Ecto neural progenitor cell (in vitro differentiated cells): ENCODE measurements around the gene SPIRE2.
"Not testable (repeated sequence)": the region's sequence is repeated elsewhere in the genome, so short reads cannot be mapped to it uniquely, and the experiment has no call there.

ENCODE experiments used
- DNase-seq: peaks from one replicate; pipeline ENCODE4 v3.0.0-alpha.2; 2018; ENCODE audit warnings: low spot score

The SPIRE2 gene

DNA sequence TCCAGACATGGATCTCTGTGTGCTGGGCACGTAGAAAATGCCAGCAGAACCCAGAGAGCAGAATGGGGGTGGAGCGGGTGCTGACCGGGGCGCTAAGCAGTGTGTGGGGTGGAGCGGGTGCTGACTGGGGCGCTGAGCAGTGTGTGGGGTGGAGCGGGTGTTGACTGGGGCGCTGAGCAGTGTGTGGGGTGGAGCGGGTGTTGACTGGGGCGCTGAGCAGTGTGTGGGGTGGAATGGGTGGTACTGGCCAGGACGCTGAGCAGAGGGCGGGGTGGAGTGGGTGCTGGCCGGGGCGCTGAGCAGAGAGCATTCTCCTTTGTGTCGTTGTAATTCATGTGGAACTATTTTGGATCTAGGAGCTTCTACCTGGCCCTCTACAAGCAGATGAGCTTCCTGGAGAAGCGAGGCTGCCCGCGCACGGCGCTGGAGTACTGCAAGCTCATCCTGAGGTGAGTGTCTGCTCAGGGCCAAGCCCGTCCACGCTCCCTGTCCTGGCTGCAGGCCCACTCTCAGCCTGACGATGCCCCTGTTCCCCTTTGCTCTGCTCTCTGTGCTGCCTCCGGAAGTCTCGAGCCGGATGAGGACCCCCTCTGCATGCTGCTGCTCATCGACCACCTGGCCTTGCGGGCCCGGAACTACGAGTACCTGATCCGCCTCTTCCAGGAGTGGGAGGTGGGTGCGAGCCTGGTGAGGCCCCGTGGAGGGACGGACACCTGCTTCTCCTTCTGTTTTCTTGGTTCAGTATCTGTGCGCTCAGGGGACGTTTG, 70.1 kb downstream of the SPIRE2 start:
- DNase-seq: no peak

DNA sequence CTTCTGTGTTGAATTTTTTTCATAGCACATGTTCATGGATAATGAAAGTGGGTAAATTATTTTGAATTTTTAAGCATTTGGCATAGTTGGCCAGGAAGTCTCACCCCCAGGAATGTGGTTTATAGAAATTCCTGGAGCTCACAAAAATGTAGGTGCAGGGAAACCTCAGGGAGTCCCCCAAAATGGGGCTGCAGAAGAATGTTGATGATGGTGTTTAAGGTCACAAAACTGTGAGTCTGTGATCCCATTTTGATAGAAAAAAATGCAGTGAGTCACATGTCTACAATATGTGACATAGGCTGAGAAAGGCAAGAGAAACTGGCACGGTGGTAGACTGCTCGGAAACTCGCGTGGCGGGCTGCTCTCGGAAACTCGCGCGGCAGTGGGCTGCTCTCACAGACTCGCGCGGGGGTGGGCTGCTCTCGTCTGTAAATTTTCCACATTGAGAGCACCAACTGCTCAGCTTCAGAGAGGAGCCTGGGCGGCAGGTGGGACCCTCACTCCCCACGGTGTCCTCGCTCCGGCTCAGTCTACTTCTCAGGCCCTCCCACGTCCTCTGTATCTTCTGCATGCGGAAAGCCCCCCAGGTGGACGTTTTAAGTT, 71.7 kb downstream of the SPIRE2 start:
- DNase-seq: no peak

DNA sequence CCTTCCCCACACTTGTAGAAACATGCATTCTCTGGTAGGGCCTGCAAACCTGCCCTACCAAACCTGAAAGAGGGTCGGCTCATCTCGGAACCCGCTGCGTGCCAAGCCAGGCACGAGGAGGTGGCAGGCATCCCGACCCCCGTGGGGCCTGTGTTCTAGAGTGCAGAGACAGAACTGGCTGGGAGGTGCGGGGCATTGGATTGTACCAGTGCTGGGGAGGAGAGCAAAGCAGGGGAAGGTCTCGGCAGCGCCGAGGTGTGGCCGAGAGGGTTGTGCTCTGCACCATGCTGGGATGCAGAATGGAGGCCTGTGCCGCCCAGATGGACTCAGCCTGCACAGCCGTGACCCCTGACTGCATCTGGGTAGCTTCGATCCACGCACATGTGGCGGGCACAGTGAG, 72.6 kb downstream of the SPIRE2 start:
- no peak for DNase-seq

DNA sequence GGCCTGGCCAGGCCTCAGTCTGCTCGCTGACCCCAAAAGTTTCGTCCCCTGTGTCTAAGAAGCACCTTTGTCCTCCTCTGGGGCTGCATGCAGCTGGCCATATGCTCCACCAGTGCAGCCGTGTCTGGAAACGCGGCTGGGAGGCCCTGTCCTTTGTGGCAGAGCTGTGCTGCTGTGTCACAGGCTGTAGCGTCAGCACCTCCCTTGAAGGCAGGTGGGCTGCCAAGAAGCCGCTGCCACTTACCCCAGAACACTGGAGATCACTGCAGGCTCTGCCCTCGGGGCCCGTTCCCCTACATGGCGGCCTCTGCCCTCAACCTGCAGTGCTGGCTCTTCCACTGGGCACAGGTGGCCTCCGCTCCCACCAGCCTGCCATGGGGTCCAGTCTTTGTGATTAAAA, 74.7 kb downstream of the SPIRE2 start:
- no peak for DNase-seq

DNA sequence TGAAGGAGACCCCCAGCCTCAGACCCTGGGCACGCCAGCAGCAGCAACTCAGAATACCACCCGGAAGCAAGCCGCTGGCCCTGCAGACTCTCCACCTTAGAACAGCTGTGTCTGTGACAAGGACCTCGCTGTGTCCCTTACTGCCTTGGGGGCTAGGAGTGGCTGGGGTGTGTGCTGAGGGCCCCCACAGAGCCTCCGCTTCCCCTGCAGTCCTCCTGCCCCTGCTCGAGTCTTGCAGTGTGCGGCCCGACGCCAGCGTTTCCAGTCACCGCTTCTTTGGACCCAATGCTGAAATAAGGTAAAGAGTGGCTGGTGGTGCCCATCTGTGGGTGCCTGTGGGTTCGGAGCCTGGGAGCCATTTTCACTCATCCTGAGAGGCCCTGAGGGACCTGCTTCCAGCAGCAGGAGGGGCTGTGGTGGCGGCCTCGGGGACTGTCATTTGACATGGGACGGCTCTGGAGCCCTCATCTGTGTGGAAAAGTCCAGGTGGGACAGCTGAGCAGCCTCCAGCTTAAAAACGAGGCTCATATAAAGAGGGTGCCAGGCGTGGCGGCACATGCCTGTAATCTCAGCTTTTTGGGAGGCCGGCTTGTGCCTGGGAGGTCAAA, 75.7 kb downstream of the SPIRE2 start:
- no peak for DNase-seq

DNA sequence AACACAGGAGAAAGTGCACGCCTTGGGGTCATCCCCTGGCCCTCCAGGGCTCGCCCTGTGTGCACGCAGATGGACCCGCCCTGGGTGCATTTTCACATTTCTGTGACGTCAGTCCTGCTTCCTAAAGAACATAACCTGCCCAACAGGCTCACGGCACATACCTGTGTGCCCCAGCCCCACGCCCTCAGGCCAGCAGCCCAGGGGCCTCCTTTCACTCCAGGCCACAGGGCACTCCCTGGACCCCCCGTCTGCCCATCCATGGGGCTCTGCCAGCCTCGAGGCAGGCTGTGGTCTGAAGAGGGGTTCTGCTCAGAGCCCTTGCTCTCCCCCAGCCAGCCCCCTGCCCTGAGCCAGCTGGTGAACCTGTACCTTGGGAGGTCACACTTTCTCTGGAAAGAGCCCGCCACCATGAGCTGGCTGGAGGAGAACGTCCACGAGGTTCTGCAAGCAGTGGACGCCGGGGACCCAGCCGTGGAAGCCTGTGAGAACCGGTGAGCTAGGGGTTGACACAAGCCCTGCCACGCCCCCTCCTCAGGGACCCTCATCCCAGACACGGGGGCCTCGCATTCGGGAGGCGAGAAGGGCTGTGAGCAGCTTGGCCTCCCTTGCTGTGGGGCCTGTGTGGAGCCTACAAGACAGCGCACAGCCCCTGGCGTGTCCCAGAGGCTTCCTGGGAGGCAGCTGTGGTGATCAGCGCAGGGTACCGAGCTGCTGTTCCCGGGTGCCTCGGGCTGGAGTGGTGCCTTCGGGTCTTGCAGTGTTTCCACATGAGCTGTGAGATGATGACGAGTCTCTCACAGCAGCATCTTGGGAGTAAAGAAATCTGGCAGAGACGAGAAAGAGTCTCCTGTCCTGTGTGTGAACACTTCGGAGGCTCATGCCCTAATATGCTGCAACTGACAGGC, 76.6 kb downstream of the SPIRE2 start:
- no peak for DNase-seq

DNA sequence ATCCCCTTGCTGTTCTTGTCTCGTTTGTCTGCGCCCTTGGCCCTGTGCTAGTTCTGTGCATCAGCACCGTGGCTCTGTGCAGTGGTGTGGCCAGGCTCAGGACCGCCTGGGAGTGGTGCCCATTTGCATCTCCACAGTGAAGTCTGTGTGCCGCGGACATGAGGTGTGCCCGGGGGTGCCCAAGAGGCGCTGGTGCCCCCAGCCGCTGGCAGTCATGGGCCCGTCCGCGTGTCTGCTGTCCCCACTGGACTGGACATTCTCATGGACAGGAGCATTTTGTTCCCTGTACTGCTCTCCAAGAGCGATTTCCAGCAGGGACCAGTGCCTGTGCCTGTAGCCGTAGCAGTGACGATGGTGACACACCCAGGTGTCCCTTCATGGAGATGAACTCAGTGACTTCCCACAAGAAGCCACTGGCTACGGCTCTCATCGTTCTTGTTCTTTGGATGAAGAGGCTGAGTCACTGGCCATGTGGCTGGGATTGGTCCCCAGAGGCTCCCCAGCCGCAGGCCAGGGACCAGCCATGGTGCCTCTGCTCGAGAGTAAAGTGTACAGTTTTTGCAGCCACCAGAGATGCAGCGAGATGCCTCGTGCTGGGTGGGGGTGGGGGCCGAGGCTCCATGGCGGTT, 77.3 kb downstream of the SPIRE2 start:
- no peak for DNase-seq

DNA sequence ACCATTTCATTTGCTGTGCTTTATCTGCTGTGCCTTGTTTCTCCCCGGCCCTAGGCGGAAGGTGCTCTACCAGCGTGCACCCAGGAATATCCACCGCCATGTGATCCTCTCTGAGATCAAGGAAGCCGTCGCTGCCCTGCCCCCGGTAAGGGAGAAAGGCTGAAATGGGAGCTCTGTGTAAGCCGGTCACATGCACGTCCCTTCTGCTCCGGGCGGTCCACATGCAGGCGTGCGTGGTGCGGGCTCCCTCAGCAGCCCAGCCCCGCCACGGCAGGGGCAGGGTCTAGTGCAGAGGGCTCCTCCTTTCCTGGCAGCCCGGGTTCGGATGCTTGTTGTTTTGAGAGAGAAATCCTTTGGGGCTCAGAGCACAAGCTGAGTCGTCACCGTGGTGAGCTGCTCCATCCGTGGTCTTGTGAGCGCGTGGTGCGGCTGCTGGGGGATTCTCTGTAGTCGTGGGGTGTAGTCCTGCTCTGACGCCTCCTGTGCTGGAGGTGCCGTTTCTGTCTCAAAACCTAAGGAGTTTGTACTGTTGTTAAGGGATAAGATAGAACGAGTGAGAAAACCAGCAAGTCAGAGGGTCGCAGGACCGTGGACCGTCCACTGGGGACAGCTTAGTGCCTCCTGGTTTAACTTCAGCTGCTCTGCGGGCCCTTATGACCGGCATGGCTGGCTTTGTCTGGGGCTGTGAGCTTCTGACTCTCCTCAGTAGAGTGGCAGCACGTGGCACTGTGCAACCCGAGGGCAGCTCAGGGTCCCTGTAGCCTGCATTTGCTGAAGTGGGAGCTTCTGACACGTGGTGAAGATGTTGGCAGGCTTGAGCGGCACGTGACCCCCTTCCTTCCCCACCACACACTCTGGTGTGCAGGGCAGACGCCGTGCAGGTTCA, 78.1 kb downstream of the SPIRE2 start:
- DNase-seq: no peak

DNA sequence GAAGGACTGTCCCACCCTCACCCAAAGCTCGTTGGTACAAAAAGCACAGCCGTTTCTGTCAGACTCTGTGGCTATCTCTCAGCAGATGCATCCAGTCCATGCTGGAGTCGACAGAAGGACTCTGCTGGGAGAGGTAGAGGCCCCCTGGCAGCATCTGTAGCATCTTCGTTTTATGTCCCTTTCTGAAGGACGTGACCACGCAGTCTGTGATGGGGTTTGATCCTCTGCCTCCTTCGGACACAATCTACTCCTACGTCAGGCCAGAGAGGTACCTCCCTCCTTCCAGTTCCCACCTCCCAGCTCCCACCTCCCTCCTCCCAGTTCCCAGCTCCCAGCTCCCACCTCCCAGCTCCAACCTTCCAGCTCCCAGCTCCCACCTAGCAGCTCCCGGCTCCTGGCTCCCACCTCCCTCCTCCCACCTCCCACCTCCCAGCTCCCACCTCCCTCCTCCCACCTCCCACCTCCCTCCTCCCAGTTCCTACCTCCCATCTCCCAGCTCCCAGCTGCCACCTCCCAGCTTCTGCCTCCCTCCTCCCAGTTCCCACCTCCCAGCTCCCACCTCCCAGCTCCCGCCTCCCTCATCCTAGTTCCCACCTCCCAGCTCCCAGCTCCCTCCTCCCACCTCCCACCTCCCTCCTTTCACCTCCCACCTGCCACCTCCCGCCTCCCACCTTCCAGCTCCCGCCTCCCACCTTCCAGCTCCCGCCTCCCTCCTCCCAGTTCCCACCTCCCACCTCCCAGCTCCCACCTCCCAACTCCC, 79.0 kb downstream of the SPIRE2 start:
- DNase-seq: no peak

DNA sequence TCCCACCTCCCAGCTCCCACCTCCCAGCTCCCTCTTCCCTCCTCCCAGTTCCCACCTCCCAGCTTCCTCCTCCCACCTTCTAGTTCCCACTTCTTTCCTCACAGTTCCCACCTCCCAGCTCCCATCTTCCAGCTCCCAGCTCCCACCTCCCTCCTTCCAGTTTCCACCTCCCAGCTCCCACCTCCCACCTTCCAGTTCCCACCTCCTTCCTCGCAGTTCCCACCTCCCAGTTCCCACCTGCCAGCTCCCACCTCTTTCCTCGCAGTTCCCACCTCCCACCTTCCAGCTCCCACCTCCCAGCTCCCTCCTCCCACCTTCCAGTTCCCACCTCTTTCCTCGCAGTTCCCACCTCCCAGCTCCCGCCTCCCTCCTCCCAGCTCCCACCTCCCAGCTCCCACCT, 80.0 kb downstream of the SPIRE2 start:
- DNase-seq: no peak

DNA sequence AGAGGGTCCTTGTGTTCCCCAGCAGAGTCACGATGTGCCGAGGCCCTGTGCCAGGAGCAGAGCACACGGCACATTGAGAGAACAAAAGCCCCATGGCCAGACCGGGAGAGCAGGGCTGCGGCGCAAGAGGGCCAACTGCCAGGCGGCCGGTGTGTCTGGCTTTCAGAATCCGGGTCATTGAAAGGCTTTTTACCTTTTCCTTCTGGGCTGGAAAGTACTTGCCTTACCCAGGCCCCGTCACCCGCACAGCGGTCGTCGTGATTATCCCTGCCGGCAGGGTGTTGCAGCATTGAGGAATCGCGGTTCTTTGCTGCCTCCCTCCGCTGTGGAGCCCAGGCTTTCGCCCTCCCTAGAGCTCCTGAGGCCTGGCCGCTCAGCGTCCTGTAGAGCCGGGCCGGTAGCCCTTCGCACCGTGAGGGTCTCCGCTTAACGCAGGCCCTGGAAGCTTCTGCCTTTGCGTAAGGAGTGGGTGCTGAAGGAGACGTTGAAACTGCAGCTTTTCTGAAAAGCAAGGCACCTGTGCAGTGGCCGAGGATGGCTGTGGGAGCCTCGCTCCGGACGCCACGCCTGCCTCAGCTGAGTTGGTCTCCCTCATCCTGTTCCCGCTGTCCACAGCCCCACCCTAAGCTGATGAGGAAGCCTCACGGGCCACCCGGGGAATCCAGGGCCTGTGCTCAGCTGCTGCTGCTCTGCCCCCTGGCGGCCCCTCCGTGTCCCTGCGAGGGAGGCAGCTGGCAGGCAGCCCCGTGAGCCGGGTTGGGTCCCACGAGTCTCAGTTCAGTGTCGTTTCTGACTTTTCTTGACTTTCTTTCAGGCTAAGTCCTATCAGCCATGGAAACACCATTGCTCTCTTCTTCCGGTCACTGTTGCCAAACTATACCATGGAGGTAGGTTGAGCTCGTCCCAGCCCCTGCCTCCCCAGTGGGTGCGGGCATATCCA, 81.8 kb downstream of the SPIRE2 start:
- DNase-seq: peak; percentile 84

DNA sequence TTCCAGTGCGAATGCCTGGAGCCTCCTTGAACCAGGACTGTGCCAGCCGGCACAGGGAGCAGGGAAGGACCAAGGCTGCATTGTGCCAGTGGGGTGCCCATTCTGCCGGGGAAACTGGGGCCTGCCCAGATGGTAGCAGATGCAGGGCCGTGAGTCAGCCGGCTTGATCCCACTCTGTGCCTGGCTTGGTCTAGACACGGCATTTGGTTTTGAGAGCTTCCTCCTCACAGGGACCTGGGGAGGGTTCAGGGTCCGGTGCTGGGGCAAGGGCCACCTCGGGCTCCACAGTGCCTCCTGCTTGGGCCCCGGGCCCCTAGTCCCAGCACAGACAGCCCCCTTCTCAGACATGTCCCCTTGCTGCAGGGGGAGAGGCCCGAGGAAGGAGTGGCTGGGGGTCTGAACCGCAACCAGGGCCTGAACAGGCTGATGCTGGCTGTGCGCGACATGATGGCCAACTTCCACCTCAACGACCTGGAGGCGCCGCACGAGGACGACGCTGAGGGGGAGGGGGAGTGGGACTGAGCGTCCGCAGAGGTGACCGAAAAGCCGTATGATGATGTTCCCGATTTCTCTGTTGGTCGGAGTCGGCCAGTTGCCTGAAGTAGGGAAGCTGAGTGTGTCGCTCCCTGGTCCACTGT, 82.6 kb downstream of the SPIRE2 start:
- DNase-seq: no peak

DNA sequence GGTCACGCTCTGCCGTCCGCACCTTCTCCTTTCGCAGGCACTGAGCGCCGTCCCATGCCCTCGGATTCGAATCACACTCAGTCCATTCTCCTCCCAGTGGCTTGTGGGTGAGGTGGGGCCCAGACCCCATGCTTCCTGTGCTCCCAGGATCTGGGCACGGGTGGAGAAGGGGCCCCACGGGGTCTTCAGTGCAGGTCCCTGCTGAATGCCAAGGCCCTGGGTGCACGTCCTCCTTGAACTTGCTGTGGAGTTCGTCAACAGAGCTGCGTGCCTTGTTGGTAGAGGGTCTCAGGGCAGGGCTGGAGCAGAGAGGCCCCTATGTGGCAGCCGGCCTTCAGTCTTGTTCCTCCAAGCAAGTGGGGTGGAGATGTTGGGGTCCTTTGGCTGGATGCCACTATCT, 83.1 kb downstream of the SPIRE2 start:
- no peak for DNase-seq

DNA sequence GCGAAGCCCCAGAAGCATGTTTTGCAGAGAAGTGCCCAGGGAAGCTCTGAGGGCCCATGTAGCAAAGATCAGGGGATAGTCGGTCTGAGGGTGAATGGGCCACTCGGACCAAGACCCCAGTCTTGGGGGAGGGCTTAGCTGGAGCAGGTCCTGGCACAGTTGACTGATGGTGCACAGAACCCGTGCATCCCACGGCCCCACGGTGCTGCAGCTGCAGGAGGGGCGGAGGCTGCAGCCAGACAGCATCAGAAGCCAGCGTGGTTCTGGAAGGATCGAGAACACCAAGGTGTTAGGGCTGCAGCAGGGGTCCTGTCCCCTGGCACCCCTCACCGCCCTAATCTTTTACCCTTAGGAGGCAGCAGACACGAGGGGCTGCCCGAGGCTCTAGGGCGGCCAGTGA, 83.9 kb downstream of the SPIRE2 start:
- no peak for DNase-seq

DNA sequence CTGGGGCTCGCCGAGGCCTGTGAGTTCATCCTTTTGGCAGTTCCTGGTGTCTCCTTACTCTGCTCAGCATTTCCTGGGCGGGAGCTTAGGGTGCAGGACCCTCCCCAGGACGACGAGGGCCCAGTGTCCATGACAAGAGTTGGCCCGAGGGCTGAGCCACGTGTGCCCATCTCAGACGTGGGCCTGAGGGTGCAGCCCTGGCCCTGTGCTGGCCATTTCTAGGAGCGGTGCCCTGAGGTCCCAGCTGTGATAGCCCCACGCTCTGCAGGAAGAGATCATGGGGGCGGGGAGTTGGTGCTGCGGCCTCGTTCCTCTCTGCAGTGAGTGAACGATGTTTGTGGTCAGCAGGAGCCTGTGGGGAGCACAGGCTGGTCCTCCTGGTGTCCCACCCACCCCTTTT, 84.4 kb downstream of the SPIRE2 start:
- no peak for DNase-seq

DNA sequence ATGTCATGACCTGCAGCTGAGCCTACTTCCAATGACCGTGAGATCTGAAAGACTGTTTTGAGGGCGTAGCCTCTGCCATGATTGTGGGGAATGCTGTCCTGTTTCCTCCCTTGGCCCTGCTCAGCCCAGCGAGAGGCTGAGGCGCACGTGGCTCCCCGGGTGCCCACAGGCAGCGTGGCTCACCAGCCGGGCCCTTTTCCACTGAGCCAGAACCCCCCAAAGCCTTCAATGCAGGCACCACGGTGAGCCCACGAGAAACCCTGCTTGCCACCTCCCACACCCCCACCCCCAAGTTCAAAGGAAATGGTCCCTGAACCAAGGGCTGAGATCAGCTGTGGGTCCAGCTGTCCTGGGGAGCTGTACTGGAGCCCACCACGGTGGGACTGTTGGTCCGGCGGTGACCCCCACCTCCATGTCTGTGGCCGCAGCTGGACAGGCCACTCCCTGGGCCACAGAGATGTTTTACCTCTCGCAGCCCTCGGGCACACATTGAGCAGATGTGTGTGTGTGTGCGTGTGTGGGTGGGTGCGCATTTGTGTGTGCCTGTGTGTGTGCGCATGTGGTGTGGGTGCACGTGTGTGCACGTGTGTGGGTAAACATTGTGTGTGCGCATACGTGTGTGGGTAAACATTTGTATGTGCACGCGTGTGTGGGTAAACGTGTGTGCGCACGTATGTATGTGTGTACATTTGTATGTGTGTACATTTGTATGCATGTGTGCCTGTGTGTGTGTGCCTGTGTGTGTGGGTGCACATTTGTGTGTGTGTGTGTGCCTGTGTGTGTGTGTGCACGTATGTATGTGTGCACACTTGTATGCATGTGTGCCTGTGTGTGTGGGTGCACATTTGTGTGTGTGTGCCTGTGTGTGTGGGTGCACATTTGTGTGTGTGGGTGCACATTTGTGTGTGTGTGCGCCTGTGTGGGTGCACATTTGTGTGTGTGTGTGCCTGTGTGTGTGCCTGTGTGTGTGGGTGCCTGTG, 85.4 kb downstream of the SPIRE2 start:
- no peak for DNase-seq

DNA sequence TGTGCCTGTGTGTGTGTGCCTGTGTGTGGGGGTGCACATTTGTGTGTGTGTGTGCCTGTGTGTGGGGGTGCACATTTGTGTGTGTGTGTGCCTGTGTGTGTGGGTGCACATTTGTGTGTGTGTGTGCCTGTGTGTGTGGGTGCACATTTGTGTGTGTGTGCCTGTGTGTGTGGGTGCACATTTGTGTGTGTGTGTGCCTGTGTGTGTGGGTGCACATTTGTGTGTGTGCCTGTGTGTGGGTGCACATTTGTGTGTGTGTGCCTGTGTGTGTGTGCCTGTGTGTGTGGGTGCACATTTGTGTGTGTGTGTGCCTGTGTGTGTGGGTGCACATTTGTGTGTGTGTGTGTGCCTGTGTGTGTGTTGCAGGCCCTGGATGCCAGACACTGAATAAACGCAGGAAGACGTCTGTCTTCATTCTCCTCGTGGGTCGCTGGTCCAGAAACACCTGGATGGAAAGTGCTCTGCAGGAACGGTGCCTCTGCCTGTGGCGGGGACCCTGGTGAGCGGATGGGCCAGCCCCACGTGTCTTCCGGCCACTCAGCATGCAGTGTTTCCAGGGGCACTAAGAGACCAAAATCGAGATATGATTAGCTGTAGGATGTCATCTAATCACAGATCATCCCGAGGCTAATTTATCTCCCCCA, 86.5 kb downstream of the SPIRE2 start:
- DNase-seq: not testable (repeated sequence)
